Stimulated activated CD4-positive, alpha-beta T cell treated with anti-CD3 and anti-CD28 coated beads, Interleukin-4, amount 100 ng/mL, for 1 hour (primary cell): ENCODE measurements around the gene LRRN1.

ENCODE experiments used
- DNase-seq: peaks from one replicate; pipeline ENCODE4 v3.0.0-alpha.2; 2020

LRRN1 gene

GRCh38 chr3:3799173-3800079 is at the start of gene LRRN1:
Gene LRRN1, plus strand, starts transcription at chr3:3799431. Its CDS starts 45,211 bp downstream, at chr3:3844642.
- peak; percentile 36 for DNase-seq

- DNase-seq: no peak
Observed at GRCh38 chr3:3753416-3753815, 45.8 kb upstream of the LRRN1 start.

GRCh38 chr3:3765661-3766060 is 33.6 kb upstream of the LRRN1 start:
- no peak for DNase-seq

DNA sequence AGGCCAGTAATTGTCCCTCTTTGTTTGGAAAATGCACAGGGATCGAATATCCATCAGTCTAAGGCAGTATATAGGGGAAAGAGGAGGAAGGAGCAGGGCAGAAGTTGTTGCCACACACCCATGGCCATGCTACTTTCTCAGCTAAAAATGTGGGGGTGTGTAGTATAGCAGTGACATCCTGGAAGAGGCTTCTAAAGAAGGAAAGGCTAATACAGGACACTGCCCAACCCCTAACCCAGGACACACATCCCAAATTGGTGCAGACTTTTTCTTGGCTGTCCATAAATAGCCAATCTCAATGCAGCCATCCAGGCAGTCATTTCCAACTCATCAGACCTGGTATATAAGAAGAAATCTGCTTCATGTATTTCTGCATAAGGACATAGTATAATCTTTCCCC is 33.1 kb upstream of the LRRN1 start:
- no peak for DNase-seq

DNA sequence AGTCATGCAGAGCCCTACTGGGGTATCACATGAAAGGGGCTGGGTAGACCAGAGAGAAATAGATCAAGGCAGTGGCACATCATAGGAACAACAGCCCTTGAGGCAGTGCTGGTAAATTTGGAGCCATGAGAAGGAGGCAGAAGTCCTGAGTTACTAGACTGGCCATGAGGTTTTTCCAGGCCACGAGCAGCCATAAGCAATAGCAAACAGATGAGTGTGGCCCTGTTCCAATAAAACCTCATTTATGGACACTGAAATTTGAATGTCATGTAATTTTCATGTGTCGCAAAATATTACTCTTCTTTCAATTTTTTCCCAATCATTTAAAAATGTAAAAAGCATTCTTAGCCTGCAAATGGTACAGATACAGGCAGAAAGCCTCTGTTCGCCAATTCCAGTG is 28.1 kb upstream of the LRRN1 start:
- no peak for DNase-seq

DNA sequence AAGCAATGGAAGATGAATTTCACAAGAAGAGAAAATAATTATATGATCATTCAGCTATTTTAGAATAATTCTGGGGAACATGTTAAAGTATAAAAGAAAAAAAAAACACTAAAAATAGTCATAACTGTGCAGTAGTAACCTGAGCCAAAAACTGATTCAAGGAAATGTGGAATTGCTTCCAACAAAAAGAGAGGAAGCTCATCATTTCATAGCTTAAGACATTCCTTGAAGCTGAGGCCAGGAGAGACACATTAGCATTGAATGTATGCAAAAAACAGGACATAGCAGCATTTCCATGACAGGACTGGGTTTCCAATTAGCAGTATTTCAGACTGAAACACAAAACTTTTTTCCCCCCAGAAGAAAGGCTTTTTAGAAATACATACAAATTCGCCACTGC is 27.7 kb upstream of the LRRN1 start:
- DNase-seq: no peak

GRCh38 chr3:3772338-3772737 is 26.9 kb upstream of the LRRN1 start:
- DNase-seq: no peak

DNA sequence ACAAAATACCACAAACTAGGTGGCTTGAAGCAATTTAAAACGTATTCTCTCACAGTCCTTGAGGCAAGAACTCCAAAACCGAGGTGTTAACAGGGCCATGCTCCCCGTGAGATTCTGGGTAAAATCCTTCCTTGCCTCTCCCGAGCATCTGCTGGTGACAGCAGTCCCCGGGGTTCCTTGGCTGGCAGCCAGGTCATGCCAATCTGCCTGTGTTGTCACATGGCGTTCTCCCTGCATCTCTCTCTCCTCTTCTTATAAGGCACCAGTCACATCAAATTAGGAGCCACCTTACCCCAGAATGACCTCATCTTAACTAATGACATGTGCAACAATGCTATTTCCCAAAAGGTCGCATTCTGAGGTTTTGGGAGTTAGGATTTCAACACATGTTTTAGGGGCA is 26.3 kb upstream of the LRRN1 start:
- no peak for DNase-seq

DNA sequence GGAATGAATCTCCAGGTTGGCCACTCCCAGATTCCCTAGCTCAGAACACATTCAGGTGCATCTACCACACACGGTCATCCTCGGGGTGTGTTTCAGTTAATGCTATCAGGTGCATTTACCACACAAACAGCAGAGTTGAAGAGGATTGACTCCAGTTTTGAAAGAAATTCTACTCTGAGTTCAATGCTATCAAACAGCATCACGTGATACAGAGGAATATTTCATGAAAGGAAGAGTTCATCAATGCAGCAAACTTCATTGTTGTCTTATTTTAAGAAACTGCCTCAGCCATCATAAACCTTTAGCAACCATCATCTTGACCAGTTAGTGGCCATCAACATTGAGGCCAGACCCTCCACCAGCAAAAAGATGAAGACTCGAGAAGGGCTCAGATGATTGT is 22.6 kb upstream of the LRRN1 start:
- no peak for DNase-seq

GRCh38 chr3:3778216-3778615 is 21.0 kb upstream of the LRRN1 start:
- no peak for DNase-seq

DNA sequence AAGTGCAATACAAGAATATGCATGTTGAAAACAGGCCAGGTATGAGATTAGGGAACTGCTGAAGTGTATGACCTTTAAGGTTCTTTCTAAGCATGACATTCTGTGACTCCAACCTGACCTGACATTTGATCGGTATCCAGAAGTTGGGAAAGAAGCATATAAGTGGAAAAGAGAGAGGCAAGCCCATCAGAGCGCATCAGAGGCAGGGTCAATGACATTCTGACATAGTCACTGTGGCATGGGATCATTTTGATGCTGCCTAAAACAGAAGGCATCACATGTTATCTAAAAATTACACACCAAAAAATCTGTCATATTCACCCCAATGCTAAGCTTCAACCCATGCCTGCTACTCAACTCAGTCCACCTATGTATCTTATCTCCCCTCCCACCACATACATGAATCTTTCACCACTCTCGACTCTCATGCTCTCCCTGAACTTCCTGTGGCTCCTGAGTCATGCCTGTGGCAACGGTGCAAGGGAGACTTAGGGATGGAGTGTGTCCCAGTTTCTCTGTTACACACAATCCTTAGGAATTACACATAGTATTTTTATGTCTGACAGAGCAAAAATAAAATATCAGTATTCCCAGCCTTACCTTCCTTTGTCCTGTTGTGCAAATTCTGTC is 20.5 kb upstream of the LRRN1 start:
- no peak for DNase-seq

GRCh38 chr3:3782457-3782856 is 16.8 kb upstream of the LRRN1 start:
- DNase-seq: no peak

- no peak for DNase-seq
Observed at GRCh38 chr3:3783210-3783609, 16.0 kb upstream of the LRRN1 start.

GRCh38 chr3:3783696-3784095 is 15.5 kb upstream of the LRRN1 start:
- DNase-seq: no peak

DNA sequence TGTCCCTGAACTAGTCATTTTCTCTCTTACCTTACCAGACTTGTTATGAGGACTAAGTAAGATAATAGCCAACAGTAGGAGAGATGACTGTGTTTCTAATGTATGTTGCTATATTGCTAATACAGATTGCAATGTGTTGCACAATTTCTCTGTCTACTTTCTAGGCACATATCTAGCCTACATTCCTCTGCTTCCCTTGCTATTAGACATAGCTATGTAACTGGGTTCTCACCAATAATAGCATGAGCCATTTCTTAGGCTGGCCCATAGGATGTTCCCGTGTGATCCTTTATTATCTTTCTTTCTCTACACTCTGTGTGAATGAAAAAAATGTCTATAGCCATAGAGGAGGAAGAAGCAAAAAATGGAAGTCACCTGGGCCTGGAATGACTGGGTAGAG is 6.8 kb upstream of the LRRN1 start:
- no peak for DNase-seq

- peak; percentile 3 for DNase-seq
Observed at GRCh38 chr3:3798631-3799113, 559 bp upstream of the LRRN1 start.

- DNase-seq: peak; percentile 2
Observed at GRCh38 chr3:3800080-3800455, 837 bp downstream of the LRRN1 start.

DNA sequence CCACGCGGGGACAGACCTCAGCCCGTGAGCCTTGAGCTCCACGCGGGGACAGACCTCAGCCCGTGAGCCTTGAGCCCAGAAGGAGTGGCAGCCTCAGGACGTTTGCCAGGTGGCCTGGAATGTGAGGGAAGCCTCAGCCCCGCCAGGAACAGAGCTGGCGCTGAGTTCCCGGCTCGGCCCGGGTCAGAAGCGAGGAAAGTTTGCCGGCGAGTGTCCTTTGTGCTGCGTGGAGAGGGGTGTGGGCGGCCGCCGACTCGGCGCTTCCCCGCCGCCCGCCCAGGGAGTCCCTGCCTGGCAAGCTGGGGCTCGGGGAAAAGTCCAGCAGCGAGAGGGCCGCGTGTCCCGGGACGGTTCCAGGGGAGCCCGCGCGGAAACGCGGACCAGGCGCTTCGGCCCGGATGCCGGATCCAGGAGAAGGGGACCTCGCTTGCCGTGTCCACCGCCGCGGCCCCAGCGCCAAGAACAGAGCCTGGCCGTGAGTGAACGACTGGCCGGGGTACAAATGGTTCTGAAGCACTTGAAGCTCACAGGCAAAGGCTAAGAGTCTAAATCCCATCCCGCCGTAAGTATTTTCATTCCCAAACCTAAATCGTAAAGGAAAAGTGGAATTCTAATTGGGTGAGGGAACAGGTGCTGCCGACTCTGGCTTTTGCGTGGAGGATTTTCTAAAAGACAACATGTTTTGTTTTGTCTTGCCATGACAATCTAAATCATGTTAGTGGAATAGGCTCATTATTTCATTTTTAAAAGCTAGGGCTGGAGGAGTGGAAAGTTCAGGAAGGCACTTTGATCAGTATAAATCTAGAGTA is 1.7 kb downstream of the LRRN1 start:
- DNase-seq: peak; percentile 1

DNA sequence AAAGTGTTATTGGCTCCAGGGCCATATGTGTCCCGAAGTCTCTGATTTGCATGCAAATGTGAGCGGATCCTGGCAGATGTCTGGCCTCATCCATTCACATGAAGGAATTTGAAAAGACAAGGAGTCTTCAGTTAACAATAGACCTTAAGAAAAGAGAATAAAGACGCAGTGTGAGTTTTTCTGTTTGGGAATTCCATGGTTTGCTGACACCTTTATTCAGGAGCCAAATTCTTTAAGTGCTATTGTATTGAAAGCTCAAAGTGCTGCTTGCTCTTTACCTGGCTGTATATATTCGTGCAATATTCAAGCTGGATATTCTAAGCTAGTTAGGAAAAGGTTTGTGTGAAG is 2.2 kb downstream of the LRRN1 start:
- DNase-seq: no peak

GRCh38 chr3:3802046-3802445 is 2.8 kb downstream of the LRRN1 start:
- DNase-seq: no peak

GRCh38 chr3:3804560-3804959 is 5.3 kb downstream of the LRRN1 start:
- no peak for DNase-seq

DNA sequence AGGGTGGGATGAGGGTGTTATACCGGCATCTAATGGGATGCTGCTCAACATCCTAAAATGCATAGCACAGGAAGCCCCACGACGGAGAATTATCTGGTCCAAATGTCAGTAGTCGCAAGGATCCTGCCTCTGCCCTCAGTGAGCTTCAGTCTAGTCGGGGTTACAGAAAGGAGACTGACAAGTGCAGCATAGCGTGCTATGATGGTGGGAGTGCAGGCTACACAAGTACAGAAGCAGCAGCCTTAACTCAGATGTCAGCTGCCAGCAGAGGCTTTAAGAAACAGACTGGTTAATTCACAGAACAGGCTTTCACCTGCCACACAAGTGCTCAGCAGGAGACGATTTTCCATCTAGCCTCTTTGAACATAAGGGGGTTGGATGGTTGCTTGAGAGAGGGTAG is 6.9 kb downstream of the LRRN1 start:
- DNase-seq: no peak

DNA sequence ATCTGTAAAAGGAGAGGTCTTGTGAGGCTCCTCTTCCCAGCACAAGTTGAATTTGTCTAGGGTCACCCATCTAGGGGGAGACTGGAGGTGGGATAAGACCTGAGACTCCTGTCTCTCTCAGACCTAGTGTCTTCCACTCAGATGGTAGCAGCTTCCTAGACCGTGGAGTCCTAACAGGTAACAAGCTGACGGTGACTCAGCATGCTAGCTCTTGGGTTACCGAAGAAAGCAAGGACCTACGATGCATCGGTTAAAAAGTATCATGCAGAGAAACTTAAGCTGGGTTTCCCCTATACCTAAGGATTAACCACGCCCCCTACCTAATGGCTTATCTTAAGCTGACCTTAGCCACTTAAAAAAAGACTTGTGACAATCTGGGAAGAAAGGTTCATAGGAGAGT is 7.6 kb downstream of the LRRN1 start:
- no peak for DNase-seq

GRCh38 chr3:3813013-3813412 is 13.8 kb downstream of the LRRN1 start:
- DNase-seq: no peak
